ENCODE results near the gene GRAPL.
"Not testable (repeated sequence)": the region's sequence is repeated elsewhere in the genome, so short reads cannot be mapped to it uniquely, and the experiment has no call there.

DNA sequence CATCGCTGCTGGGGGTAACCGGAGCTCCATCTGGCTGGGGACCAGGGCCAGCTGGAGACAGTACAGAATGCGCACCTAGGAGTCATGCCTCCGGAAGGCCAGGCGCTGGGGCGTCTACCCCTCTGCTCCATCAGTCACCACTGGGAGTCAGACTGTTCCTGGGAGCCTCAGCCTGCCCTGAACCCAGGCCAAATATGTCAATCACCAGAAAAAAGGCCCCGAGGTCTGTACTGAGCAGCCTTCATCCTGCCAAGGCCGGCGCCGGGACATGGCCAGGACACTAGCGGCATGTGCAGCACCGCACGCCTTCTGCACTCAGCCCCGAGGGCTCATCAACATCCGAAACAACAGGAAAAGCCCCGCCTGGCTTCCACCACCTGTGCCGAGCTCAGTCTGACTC is 8.7 kb downstream of the GRAPL start:
- TF ChIP-seq, protein P1, sequence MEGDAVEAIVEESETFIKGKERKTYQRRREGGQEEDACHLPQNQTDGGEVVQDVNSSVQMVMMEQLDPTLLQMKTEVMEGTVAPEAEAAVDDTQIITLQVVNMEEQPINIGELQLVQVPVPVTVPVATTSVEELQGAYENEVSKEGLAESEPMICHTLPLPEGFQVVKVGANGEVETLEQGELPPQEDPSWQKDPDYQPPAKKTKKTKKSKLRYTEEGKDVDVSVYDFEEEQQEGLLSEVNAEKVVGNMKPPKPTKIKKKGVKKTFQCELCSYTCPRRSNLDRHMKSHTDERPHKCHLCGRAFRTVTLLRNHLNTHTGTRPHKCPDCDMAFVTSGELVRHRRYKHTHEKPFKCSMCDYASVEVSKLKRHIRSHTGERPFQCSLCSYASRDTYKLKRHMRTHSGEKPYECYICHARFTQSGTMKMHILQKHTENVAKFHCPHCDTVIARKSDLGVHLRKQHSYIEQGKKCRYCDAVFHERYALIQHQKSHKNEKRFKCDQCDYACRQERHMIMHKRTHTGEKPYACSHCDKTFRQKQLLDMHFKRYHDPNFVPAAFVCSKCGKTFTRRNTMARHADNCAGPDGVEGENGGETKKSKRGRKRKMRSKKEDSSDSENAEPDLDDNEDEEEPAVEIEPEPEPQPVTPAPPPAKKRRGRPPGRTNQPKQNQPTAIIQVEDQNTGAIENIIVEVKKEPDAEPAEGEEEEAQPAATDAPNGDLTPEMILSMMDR (IDR thresholded peaks at IDR 0.05), result not testable (repeated sequence)
- not testable (repeated sequence) for TF ChIP-seq POLR2A, EP300, POLR2AphosphoS5 (IDR thresholded peaks at IDR 0.05)
